H1 (cell line): ENCODE results near the gene PKD2L2. TPM values are rescaled to one million over a fixed set of nuclear protein-coding genes. Genes with fewer than 3 reads are reported as not detected.

ENCODE experiments used
- CHD1 ChIP-seq: IDR thresholded peaks from 2 replicates; pipeline ENCODE4 v1.6.1; 2012; ENCODE audit warnings: low read depth, low read length, improper control_type of control experiment
- CHD7 ChIP-seq: fragments of 300-600 bp; sonication (generic); IDR thresholded peaks from 2 replicates; pipeline ENCODE4 v1.7.1; 2012; ENCODE audit warnings: low read length, moderate library complexity, mild to moderate bottlenecking, inconsistent platforms; ENCODE audit not compliant: insufficient replicate concordance
- E2F6 ChIP-seq: IDR thresholded peaks from 2 replicates; pipeline ENCODE4 v1.6.1; 2012; ENCODE audit warnings: inconsistent platforms
- EGR1 ChIP-seq: IDR thresholded peaks from 2 replicates; pipeline ENCODE4 v1.6.1; 2011; ENCODE audit warnings: low read depth, low read length, borderline replicate concordance
- EZH2 ChIP-seq: fragments of 200-600 bp; sonication (generic); IDR thresholded peaks from 2 replicates; pipeline ENCODE4 v1.7.1; 2012; ENCODE audit warnings: low read depth, mild to moderate bottlenecking, moderate library complexity, low read length, inconsistent platforms; ENCODE audit not compliant: severe bottlenecking
- GTF2F1 ChIP-seq: IDR thresholded peaks from 2 replicates; pipeline ENCODE4 v1.6.1; 2012; ENCODE audit warnings: low read depth, low read length, improper control_type of control experiment, borderline replicate concordance
- KDM4A ChIP-seq: IDR thresholded peaks from one replicate; pipeline ENCODE4 v1.7.1; 2012; ENCODE audit warnings: low read depth, mild to moderate bottlenecking, moderate library complexity, low read length, inconsistent platforms; ENCODE audit not compliant: severe bottlenecking
- MAFK ChIP-seq: IDR thresholded peaks from 2 replicates; pipeline ENCODE4 v1.6.1; 2012; ENCODE audit warnings: low read depth, mild to moderate bottlenecking, improper control_type of control experiment, low read length
- RBBP5 ChIP-seq: IDR thresholded peaks from 2 replicates; pipeline ENCODE4 v1.7.1; 2012; ENCODE audit warnings: low read depth, mild to moderate bottlenecking, inconsistent platforms, low read length, moderate library complexity, borderline replicate concordance
- SIRT6 ChIP-seq: IDR thresholded peaks from one replicate; pipeline ENCODE4 v1.7.1; 2012; ENCODE audit warnings: low read length, inconsistent platforms
- SUZ12 ChIP-seq: fragments of 200-600 bp; sonication (generic); IDR thresholded peaks from 2 replicates; pipeline ENCODE4 v1.6.1; 2012; ENCODE audit warnings: mild to moderate bottlenecking, inconsistent platforms, low read length, moderate library complexity, mixed read lengths
- ZNF274 ChIP-seq: IDR thresholded peaks from 2 replicates; pipeline ENCODE4 v1.7.0; 2012; ENCODE audit warnings: low read length, borderline replicate concordance; ENCODE audit errors: extremely low read depth
- polyA plus RNA-seq, 7 experiments: library from polyadenylated mRNA; depleted of rRNA in 3 of 7; stranded (reverse) in 5 of 7; unstranded in 2 of 7; fragments of >200 nt in 5 of 7; fragments of 200-250 nt in 2 of 7; gene quantifications; 1 replicate in 5 of 7; 2 replicates in 1 of 7; 4 replicates in 1 of 7; pipeline versions ENCODE4 v1.2.1 to v1.2.3, GENCODE V29; 2011 to 2013; ENCODE audit warnings: missing spikeins in 2 of 7, mixed read lengths in 2 of 7
- total RNA-seq: library from RNA; stranded (reverse); fragmentation: NEBNext Ultra II Directional; extraction: Animal tissue kit (Norgen Biotek cat#: 25700); gene quantifications from 2 replicates; pipeline ENCODE4 v1.2.1, GENCODE V29; 2021

The PKD2L2 gene
- total and polyA plus RNA-seq, 2 of the 8 experiments (the other 6 are each of a cell fraction or from before 2014, with no cell fraction given) = not detected

- TF ChIP-seq CHD7 (no peak), GTF2F1 (no peak), ZNF274 (no peak), KDM4A (no peak), SIRT6 (no peak), CHD1 (no peak), MAFK (no peak), RBBP5 (no peak), SUZ12 (no peak), EGR1 (no peak), E2F6 (no peak), EZH2 (no peak)
Measured at GRCh38 chr5:137890845-137891244, 1.6 kb downstream of the PKD2L2 start (continued).
